ENCODE data around the gene PCP4.

The PCP4 gene

DNA sequence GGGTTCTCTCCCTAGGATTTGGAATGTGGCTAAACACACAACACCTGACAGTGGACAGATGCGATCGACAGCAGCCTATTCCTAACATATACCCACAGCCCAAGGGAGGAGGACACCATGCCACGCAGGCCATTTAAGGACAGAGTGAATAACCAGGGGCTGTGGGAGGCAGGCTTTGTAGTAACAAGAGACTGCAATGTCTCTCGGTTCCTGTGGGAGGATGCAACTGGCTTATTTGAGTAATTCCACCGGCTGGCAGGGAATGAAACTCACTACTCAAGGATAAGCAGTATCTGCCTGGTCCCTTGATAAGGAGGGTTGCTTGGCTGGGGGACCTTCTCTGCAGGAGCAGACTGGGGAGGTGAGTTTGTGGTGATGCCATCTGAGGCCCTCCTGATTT lies 109.6 kb downstream of the PCP4 start:
- no peak for DNase-seq
